NCI-H524 (cell line): ENCODE measurements around the gene MEF2A.
A peak's percentile ranks its signal among the peaks of the same experiment; 100 is the strongest.
"Not testable (repeated sequence)": the region's sequence is repeated elsewhere in the genome, so short reads cannot be mapped to it uniquely, and the experiment has no call there.

Experiments used
- DNase-seq, 2 experiments: peaks; one replicate each; lab custom pipeline; 2025; lab: John Stamatoyannopoulos, UW

MEF2A gene

DNA sequence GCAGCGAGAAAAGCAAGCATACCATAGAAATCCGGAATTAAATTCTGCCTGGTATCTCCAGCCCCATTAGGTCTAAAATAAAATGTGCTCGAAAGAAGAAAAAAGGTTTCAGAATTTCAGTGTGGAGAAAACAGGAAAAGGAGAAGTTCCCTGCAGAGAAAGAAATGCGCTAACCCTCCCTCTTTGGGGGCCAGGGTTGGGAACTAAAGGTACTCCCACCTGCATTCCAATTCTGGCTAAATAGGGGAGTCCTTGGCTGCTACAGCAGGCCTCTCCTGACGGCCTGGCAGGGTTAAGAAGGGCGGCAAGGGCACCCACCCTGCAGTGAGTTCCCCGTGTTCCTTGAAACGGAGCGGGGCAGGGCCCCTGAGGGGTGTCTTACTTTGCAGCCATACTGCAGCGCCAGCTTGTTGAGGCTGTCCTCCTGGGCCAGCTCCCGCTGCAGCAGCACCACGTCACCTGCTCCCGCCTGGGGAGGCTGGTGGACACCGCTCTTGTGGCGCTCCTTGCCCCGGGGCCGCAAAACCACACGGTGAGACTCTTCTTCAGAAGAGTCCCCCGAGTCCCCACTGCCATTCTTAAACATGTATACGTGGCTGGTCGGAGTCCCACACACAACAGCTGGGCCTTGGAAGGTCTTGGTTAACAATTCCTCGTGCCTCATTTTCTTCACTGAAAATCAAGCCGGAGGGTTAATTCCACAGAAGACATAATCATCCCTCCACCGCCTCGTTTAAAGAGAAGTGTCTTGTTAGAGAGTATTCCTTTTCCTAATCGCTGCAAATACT, 165.7 kb downstream of the MEF2A start:
- DNase-seq: no peak

DNA sequence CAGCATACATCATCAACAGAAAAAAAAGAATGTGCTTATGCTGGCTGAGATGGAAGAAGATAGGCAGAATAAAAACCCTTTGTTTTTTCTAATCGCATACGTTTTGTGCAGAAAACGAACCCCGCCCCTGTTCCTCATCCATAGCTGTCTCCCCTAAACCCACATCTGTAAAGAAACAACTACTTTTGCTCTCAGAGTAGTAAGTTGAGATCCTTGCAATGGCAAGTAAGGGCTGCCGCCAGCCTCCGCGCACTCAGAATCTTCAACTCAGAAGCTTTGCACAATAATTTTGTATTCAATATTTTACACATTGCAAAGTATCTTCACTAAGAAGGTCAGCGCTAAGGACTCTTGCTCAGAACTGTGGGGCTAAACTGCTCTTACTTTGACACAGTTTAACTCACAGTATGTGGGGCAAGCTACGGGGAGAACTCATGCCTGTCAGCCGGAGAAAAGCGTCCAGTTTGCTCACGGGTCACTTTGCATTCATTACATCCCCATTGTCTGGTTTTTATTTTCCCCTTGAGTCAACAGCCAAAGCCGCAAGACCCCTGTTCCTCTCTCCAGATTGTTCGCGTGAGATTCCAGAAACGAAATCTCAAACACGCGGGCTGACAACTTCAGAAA, 166.5 kb downstream of the MEF2A start:
- DNase-seq: no peak

DNA sequence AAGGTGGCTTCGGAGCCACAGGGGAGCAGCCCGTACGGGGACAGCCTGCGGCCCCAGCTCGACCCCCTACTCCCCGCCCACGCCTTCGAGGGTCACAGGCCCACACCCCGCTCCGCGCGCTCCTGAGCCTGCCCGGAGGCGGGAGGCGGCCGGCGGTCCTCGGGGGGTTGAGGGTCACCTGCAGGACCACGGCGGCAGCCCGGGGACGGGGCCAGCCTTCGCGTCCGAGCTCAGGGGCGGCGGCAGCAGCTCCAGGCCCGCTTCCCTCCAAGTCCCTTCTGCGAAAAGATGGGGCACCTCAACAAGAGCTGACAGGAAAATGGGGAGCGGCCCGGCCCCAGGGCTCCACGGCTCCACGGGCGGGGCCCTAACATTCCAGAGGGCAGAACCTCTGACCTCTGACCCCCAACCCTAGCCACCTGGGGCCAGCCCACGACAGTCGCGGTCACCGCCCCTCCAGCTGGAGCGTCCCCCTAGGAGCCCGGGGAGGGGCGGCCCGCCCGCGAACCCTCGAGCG, 167.0 kb downstream of the MEF2A start:
- no peak for DNase-seq

DNA sequence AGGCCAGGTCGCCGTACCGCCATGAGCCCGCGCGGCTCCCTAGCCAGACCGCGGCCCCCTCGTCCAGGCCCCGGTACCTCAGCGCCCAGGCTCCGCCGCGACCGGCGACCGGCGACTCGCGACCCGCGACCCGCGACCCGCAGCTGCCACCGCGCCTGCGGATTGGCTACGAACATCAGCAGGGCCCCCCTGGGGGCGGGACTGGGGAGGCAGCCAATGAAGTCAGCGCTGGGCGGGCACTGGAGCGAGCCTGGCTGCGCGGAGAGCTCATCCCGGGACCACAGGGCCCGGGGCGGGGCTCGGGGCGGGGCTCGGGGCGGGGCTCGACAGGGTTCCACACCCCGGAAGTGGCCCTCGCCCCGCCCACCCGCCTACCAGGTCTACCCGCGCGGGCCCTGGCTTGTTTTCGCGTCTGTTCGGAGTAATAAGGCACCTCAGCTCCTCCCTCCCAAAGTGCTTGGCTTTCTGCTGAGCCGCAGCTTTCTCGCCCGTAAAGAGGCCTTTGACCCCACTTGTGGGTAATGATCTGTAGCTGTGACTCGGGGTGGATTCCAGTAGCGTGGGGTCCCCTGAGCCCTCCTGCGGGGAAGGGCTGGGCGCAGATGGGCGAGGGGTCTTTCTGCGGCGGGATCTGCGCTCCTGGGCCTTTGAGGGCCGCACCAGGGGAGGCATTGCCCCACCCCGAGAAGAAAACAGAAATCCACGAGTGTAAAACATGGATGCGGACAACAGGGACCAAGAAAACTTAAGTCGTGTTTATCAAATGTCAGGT, 167.7 kb downstream of the MEF2A start, which contains the start of gene LYSMD4:
Gene LYSMD4, minus strand, starts transcription at position 170 of the 772 bp plus-strand sequence. CDS start 1,438 bp downstream, outside the sequence.
- peak; percentile 94 to 97 for DNase-seq

DNA sequence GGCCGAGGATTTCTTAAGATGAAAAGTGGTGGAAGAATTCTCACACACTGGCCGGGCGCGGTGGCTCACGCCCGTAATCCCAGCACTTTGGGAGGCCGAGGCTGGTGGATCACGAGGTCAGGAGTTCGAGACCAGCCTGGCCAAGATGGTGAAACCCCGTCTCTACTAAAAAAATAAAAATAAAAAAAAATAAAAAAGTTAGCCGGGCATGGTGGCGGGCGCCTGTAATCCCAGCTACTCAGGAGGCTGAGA, 168.2 kb downstream of the MEF2A start:
- not testable (repeated sequence) for DNase-seq

DNA sequence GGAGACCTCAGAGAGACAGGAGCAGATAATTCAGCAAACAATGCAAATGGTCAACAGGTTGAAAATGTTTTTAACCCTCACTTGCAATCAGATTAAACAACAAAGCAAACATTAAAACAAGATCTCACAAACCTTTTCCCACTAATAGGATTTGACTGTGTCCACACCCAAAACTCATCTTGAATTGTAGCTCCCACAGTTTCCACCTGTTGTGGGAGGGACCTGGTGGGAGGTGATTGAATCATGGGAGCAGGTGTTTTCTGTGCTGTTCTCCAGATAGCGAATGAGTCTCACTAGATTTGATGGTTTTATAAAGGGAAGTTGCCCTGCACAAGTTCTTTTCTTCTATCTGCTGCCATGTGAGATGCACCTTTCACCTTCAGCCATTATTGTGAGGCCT, 168.8 kb downstream of the MEF2A start:
- no peak for DNase-seq

DNA sequence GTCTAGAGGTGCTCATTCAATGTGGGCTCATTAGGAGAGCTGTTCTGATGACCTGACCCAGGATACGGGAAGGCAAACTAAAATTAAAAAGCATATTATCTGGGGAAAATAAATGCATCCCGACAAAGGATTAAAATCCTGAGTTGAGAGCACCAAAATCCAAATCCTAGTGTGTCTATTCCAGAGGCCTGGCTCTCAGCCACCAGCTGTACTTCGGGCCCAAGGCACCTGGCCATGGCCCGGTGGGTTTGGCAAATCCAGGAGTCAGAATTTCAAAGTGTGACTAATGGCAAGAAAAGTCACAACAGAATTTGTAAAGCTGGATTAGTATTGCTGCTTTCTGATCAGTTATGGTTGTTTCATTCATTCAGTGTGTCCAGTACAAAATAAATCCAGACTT, 170.1 kb downstream of the MEF2A start:
- DNase-seq: no peak

DNA sequence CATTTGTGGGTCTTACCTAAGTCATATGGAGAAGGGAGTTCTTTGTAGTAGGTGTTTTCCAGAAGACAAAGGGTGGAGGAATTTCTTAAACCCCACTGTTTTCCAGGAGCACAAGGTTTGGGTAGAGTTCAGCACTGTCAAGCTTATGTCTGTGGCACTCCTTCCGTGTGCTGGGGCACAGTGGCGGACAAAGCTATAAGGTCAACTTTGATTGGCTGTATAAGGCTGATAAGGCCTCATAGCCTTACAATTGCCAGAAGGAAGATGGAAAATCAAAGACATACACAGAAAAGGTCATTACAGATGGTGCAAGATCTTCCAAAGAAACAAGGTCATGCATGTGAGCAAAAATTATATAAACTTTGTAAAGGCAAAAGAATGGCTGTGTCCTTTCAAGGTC, 170.9 kb downstream of the MEF2A start:
- DNase-seq: no peak

DNA sequence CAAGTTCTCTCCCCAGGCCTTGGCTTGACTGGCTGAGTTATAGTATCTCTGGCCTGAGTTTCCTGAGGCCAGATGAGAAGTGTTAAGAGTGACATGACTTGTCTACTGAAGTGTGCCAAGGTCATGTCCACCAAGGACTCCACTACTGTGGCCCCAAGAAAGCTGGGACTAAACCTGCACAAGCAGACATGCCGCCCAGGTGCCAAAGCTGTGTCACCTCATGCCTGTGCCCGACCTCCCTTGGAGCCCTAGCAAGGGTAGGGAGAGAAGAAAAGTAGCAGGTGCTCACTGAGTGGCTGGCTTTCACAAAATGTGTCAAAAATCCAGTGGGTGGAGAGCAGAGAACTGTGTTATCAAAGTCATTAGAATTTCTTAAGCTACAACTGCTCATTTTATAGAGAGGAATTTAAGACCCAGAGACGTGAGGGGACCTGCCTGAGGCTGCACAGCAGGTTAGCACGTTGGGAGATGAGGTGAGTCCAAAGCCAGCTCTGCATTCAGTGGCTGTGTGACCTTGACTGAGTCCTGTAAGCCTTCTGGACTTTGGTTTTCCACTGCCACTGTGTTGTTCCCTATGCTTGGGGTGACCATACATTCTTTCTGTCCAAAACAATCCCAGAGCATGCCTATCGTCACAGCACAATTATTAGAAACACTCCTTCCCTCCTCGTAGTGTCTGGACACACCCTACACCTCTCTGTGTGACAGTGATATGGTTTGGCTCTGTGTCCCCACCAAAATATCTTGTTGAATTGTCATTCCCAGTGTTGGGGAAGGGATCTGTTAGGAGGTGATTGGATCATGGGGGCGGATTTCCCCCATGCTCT, 172.4 kb downstream of the MEF2A start:
- DNase-seq: no peak

DNA sequence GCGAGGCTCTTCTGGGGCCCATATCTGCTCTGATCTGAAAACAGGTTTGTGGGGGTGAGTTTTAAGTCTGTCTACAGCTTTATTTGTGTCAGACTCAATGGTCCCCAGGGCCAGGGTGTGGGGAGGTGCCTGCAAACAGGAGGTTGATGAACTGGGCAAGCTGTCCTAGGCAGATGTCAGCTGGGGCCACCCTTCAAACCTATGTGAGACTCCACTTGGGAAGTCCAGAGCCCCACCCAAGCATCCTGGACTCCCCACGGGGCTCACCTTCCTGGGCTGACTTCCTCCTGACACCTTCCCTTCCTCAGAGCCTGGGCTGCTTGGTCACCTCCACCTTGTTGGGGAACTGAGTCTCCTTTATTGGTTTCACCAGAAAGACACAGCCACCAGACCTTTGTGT, 176.1 kb downstream of the MEF2A start:
- no peak for DNase-seq

DNA sequence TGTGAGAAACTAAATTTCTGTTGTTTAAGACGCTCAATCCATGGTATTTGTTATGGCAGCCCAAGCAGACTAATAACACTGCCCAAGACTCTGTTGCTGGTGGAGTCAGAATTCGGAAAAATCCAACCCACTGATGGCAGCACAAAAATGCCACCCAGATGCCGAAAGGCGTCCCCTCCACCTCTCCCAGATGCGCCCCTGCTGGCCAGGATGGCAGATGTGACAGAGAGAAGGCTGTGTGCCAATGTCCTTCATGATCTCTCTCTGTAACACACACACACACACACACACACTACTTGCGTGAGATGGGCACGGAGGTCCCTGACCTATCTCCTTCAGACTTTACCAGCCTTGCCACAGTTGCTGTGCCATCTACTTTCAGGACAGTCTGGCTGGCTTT, 178.4 kb downstream of the MEF2A start:
- no peak for DNase-seq

DNA sequence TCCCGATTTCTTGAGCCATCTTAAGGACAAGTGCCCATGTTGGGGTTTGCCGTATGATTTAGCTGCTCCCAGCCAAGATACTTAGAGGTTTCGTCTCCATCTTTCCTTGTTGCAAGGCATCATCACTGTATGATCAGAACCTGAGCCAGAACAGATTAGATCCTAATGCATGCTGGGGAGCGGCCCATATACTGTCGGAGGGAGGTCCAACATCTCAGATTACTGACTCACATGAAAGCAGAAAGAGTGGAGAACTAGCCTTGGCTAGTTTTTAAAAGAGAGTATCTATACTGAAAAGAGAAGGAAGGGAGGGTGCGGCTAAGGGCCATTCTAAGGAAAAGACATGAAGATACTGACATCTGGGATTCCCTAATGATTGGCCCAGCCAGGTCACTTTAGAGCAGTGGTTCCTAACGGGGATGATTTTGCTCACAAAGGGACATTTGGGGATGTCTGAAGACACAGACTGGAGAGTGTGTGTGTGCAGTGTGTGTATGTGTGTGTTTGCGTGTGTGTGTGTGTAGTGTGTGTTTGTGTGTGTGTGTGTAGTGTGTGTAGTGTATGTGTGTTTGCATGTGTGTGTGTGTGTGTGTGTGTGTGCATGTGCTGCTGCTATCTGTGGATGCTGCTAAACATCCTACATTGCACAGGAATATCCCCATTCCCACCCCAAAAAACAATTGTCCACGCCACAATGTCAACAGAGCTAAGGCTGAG, 179.7 kb downstream of the MEF2A start:
- DNase-seq: no peak

DNA sequence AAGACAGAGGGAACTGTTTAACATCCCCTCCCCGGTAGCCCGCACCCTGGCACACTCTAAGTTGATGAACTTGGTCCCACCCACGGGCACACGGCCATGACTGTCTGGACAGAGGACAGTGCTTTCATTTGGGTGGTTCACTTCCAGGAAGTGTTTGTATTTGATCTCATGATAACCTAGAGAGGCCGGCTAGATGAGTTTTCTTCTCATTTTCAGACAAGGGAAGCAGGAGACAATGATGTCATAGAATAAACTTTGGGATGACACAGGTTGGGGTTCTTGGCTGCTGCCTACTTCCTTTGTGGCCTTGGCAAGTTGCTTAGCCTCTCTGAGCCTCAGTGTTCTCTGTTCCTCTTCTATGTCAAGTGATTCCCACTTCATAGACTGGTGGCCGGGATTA, 183.6 kb downstream of the MEF2A start:
- DNase-seq: no peak

DNA sequence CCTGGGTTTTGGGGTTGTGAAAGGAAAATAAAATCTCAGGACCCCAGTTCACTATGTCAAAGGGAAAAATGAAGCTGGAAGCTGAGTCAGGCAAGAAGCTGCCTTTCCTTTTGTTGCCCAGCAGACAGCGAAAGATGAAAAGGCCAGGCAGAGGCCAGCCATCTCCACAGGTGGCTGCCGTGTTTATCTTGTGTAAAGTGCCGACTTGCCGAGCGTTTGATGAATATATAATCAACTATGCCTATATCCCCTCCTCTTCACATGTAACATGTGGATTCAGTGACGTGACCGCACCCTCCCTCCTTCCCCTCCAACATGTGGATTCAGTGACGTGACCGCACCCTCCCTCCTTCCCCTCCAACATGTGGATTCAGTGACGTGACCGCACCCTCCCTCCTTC, 184.5 kb downstream of the MEF2A start:
- not testable (repeated sequence) for DNase-seq

DNA sequence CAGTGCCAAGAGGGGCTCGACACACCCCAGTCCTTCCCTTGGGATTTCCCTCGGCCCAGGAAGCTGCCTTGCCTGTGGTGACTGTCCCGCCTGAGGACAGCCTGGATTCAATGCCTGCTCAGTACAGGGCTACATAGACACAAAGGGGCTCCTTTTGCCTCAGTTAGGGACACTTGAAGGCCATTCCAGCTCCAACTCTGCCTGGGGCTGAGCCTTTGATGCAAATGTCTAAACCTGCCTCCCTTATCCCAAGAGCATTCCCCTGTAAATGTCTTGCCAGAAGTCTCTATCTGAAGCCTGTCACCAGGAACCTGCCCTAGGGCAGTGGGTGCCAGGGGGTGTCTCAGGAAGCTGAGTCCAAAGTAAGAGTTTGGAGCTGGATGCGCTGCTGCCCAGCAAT, 186.8 kb downstream of the MEF2A start:
- no peak for DNase-seq

DNA sequence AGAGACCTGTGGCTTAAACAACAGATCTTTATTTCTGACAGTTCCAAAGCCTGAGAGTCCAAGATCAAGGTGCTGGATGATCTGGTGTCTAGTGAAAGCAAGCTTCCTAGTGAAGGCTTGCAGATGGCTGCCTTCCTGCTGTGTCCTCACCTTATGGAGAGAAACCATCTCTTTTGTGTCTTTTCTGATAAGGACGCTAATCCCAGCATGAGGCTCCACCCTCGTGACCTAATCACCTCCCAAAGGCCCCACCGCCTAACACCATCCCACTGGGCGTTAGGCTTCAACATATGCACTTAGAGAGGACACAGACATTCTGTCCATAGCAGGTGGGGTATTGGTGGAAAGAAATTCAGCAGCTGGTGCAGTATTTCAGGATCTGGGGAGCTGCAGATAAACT, 187.3 kb downstream of the MEF2A start:
- DNase-seq: peak in 1 of 2 experiments; percentile 20

DNA sequence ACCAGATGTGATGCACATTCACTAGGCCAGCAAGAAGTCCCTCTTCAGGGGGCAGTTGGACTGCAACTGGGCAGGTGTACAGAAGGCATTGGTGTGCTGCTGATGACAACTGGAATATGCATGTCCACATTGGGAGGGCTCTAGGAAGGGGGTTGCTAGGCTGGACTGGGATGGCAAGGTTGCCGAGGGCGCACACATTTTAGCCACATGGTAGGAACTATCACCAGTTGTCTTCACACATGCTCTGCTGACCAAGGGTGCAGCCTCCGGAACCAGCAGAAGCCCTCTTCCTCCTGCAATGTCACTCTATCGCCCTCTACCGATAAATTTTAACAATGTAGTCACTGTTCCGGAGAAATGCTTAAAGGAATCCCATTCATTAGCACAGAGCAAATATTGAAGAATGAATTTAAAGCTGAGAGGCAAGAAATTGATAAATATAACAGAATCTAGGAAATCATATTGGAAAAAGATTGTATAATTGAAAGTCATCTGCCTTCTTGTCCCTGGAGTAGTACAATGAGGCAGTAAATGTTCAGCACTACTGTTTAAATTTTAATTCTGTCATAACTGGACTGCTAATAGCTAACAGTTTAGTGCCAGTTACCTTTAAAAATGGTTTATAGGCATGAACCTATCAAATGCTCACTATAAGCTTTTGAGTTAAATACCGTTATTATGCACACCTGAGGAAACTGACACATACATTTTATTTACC, 190.1 kb downstream of the MEF2A start:
- peak; percentile 42 to 79 for DNase-seq

DNA sequence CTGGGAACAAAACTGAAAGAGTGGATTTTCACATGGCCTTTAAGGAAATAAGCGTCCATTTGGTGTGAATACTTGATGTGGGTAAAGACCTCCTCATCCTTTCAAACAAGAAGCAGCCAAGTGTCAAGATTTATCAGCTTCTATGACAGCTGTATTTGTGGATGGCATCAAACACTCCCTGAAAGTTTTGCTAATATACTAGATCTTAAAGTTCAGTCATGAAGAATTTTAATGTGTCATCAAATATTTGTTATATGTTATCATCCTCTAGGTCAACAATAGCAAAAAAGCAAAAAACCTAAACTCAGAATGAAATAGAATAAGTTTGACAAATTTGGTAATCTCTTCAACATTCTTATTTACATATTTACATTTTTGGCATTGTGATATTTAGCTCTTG, 196.5 kb downstream of the MEF2A start:
- no peak for DNase-seq

DNA sequence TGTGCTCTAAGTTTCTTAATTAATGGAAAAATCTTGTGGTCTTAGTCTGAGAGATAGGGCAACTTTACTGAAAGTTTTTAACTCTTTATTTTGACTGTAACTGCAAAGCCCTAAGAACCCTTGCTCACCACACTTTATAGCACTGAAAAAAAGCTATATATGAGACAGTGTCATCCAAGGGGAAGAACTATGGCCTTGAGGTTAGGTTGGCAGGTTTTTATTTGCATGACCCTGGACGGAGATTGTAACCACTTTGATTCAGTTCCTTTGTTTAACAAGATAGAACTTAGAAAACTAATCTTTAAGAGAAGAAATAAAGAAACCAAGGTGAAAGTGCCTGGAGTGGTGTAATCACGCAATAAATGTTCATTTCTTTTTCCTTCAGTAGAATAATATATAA, 198.0 kb downstream of the MEF2A start:
- no peak for DNase-seq

DNA sequence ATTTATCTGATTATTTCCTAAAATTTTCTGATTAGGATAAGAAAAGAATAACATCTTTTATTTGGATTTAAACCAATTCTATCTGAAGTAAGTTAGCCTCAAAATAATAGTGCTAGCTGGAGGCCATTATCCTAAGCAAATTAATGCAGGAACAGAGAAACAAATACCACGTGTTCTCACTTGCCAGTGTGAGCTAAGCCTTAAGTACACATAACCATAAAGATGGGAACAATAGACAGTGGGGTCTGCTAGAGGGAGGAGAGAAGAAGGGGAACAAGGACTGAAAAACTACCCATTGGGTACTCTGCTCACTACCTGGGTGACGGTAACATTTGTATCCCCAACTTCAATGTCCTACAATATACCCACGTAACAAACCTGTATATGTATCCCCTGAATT, 198.7 kb downstream of the MEF2A start:
- no peak for DNase-seq
